Chondrocyte (in vitro differentiated cells): ENCODE results near the gene RIC8B. TPM values are rescaled to one million over a fixed set of nuclear protein-coding genes. Genes with fewer than 3 reads are reported as not detected.
A peak's percentile ranks its signal among the peaks of the same experiment; 100 is the strongest.

Source experiments
- DNase-seq: peaks from one replicate; pipeline ENCODE4 v3.0.0; 2021; ENCODE audit warnings: mixed read lengths, low spot score
- H3K27ac Mint-ChIP-seq: one replicate; pipeline ENCODE4 v1.8.0; 2021; ENCODE audit warnings: mild to moderate bottlenecking, moderate library complexity, mixed read lengths; ENCODE audit not compliant: unreplicated experiment
- H3K27me3 Mint-ChIP-seq: 2 replicates; pipeline ENCODE4 v1.8.0; 2021; ENCODE audit warnings: low read depth, mixed read lengths
- H3K36me3 Mint-ChIP-seq: 2 replicates; pipeline ENCODE4 v1.8.0; 2021; ENCODE audit warnings: low read depth, mixed read lengths
- H3K4me1 Mint-ChIP-seq: 2 replicates; pipeline ENCODE4 v1.8.0; 2021; ENCODE audit warnings: low read depth, mild to moderate bottlenecking, mixed read lengths
- H3K4me3 Mint-ChIP-seq: one replicate; pipeline ENCODE4 v1.8.0; 2021; ENCODE audit warnings: mild to moderate bottlenecking, moderate library complexity, mixed read lengths; ENCODE audit not compliant: unreplicated experiment
- H3K9me3 Mint-ChIP-seq: 2 replicates; pipeline ENCODE4 v1.8.0; 2021; ENCODE audit warnings: low read depth, mixed read lengths
- CTCF ChIP-seq: fragments of 200-600 bp; sonication (generic); IDR thresholded peaks from 2 replicates; pipeline ENCODE4 v1.5.0; 2021; ENCODE audit warnings: antibody characterized with exemption, mild to moderate bottlenecking, moderate library complexity
- total RNA-seq: library from RNA; stranded (reverse); gene quantifications from 3 replicates; pipeline ENCODE4 v1.2.1, GENCODE V29; 2021

Gene RIC8B
- total RNA-seq, 1 donor from 2014 or later, result 12.3 TPM

GRCh38 chr12:106759526-106760183 is 14.8 kb upstream of the RIC8B start:
- H3K27ac Mint-ChIP-seq, result peak overlapping the region; percentile 79
- no peak overlapping the region for H3K4me3 Mint-ChIP-seq
- H3K36me3 Mint-ChIP-seq, result no peaks in the 10 kb centered on the region
- no peaks in the 10 kb centered on the region for H3K27me3 Mint-ChIP-seq
- no peaks in the 10 kb centered on the region for H3K9me3 Mint-ChIP-seq
- TF ChIP-seq CTCF, result no peak
- H3K4me1 Mint-ChIP-seq, result peaks cover 36% of the 10 kb centered on the region
- no peak for DNase-seq

- Mint-ChIP-seq H3K36me3 (no peaks in the 10 kb centered on the region), H3K4me3 (no peak overlapping the region), H3K27ac (peak overlapping the region; percentile 79), H3K9me3 (no peaks in the 10 kb centered on the region), H3K27me3 (no peaks in the 10 kb centered on the region), H3K4me1 (peaks cover 39% of the 10 kb centered on the region)
- DNase-seq, result no peak
- no peak for TF ChIP-seq CTCF
These were observed 14.3 kb upstream of the RIC8B start for GRCh38 chr12:106760184-106760531.

GRCh38 chr12:106764220-106764619 is 10.3 kb upstream of the RIC8B start:
- H3K9me3 Mint-ChIP-seq, result no peaks in the 10 kb centered on the region
- DNase-seq, result no peak
- H3K27ac Mint-ChIP-seq, result no peak overlapping the region
- TF ChIP-seq CTCF, result no peak
- no peaks in the 10 kb centered on the region for H3K27me3 Mint-ChIP-seq
- peaks cover 57% of the 10 kb centered on the region for H3K4me1 Mint-ChIP-seq
- no peak overlapping the region for H3K4me3 Mint-ChIP-seq
- no peaks in the 10 kb centered on the region for H3K36me3 Mint-ChIP-seq

- no peaks in the 10 kb centered on the region for H3K9me3 Mint-ChIP-seq
- H3K27me3 Mint-ChIP-seq, result no peaks in the 10 kb centered on the region
- H3K4me1 Mint-ChIP-seq, result peaks cover 58% of the 10 kb centered on the region
- no peaks in the 10 kb centered on the region for H3K36me3 Mint-ChIP-seq
- TF ChIP-seq CTCF, result peak; percentile 26
- no peak overlapping the region for H3K27ac Mint-ChIP-seq
- no peak for DNase-seq
- no peak overlapping the region for H3K4me3 Mint-ChIP-seq
These were observed 9.7 kb upstream of the RIC8B start for GRCh38 chr12:106764738-106765137.

GRCh38 chr12:106766393-106766826 is 8.1 kb upstream of the RIC8B start:
- H3K36me3 Mint-ChIP-seq, result no peaks in the 10 kb centered on the region
- peak overlapping the region; percentile 82 for H3K27ac Mint-ChIP-seq
- DNase-seq, result no peak
- no peak overlapping the region for H3K4me3 Mint-ChIP-seq
- no peaks in the 10 kb centered on the region for H3K9me3 Mint-ChIP-seq
- no peaks in the 10 kb centered on the region for H3K27me3 Mint-ChIP-seq
- no peak for TF ChIP-seq CTCF
- H3K4me1 Mint-ChIP-seq, result peaks cover 46% of the 10 kb centered on the region
